HepG2 (cell line): ENCODE measurements around the gene PDK3. TPM values are rescaled to one million over a fixed set of nuclear protein-coding genes. Genes with fewer than 3 reads are reported as not detected.

Experiments used
- ATAC-seq: fragments of 200-7000 bp; cut with Tn5 transposase; 3 replicates; pipeline ENCODE4 v1.9.1; 2020; ENCODE audit warnings: mild to moderate bottlenecking, moderate library complexity
- BruUV-seq: library from RNA; stranded (reverse); fragments of 400-500 nt; replicated peaks from 2 replicates; lab custom pipeline; 2021; lab: Mats Ljungman, UMichigan
- CTCF ChIA-PET: fragments of 300-600 bp; formaldehyde crosslinking; extraction: SDS; loops from one replicate; lab custom pipeline; 2021; ENCODE audit warnings: low total read pairs, inconsistent platforms, low intra/inter-chr PET ratio; lab: Yijun Ruan, JAX
- POLR2A ChIA-PET: fragments of 350-600 bp; sonication (Branson Sonifier 250); formaldehyde crosslinking; loops from one replicate; lab custom pipeline; 2020; ENCODE audit warnings: antibody characterized with exemption, inconsistent platforms; lab: Yijun Ruan, JAX
- DNase-seq: peaks from one replicate; pipeline ENCODE4 v3.0.0-alpha.2; 2015; ENCODE audit warnings: low spot score
- FAIRE-seq: peaks from 3 replicates; lab custom pipeline; 2011; peaks lifted over from hg19 to GRCh38; lab: Jason Lieb, UNC
- H2AFZ ChIP-seq: one replicate; pipeline ENCODE4 v1.6.1; 2011; ENCODE audit warnings: low read length, inconsistent platforms
- H3K27ac ChIP-seq: fragments of 300-600 bp; 3 replicates; pipeline ENCODE4 v1.8.0; 2011; ENCODE audit warnings: mixed run types, mild to moderate bottlenecking, mixed read lengths, low read length, inconsistent platforms; ENCODE audit not compliant: insufficient read depth; ENCODE audit errors: extremely low read length
- H3K27me3 ChIP-seq, 2 experiments: fragments of 200-600 bp in 1 of 2; 2 replicates in 1 of 2; 3 replicates in 1 of 2; pipeline versions ENCODE4 v1.6.0 to v1.8.0; 2011; ENCODE audit warnings: low read length in 2 of 2, mild to moderate bottlenecking in 2 of 2, moderate library complexity in 2 of 2, inconsistent platforms in 1 of 2; ENCODE audit not compliant: insufficient read depth in 2 of 2, control insufficient read depth in 1 of 2
- H3K36me3 ChIP-seq, 2 experiments: fragments of 200-600 bp in 1 of 2; replicated peaks in 1 of 2; 2 replicates in 1 of 2; 3 replicates in 1 of 2; pipeline versions ENCODE4 v1.5.1 to v1.8.0; 2011; ENCODE audit warnings: low read length in 2 of 2, inconsistent platforms in 1 of 2; ENCODE audit not compliant: insufficient read depth in 2 of 2, control insufficient read depth in 1 of 2
- H3K4me1 ChIP-seq: 2 replicates; pipeline ENCODE4 v1.5.1; 2012; ENCODE audit warnings: low read length, inconsistent platforms; ENCODE audit not compliant: insufficient read depth
- H3K4me2 ChIP-seq: 2 replicates; pipeline ENCODE4 v1.6.0; 2011; ENCODE audit warnings: low read depth, low read length, inconsistent platforms
- H3K4me3 ChIP-seq, 3 experiments: fragments of 200-600 bp in 1 of 3; sonication (generic), shearing (Covaris generic) in 1 of 3; replicated peaks in 1 of 3; 2 replicates each; pipeline ENCODE4 v1.5.1; 2011 to 2016; ENCODE audit warnings: low read length in 3 of 3, inconsistent platforms in 2 of 3, low read depth in 2 of 3, mild to moderate bottlenecking in 2 of 3, control low read depth in 1 of 3, mixed read lengths in 1 of 3; ENCODE audit not compliant: insufficient read depth in 1 of 3
- H3K79me2 ChIP-seq: one replicate; pipeline ENCODE4 v1.6.1; 2011; ENCODE audit warnings: low read length, inconsistent platforms; ENCODE audit not compliant: insufficient read depth
- H3K9ac ChIP-seq: 2 replicates; pipeline ENCODE4 v1.6.0; 2011; ENCODE audit warnings: mild to moderate bottlenecking, low read depth, low read length, inconsistent platforms; ENCODE audit not compliant: insufficient read depth
- H3K9me3 ChIP-seq: 2 replicates; pipeline ENCODE4 v1.5.1; 2012; ENCODE audit warnings: mild to moderate bottlenecking, low read length
- H4K20me1 ChIP-seq: 2 replicates; pipeline ENCODE4 v1.6.0; 2011; ENCODE audit warnings: inconsistent platforms, mild to moderate bottlenecking, low read length, moderate library complexity; ENCODE audit not compliant: insufficient read depth
- POGK ChIP-seq: sonication (generic); formaldehyde crosslinking; conservative IDR thresholded peaks from 2 replicates; pipeline ENCODE4 v1.8.0; 2022; ENCODE audit warnings: mild to moderate bottlenecking, moderate library complexity, missing genetic modification reagents
- SOX5 ChIP-seq: IDR thresholded peaks from 2 replicates; pipeline ENCODE4 v1.6.1; 2016; ENCODE audit warnings: borderline replicate concordance
- SP5 ChIP-seq: IDR thresholded peaks from 2 replicates; pipeline ENCODE4 v1.6.1; 2016; ENCODE audit warnings: low read depth, borderline replicate concordance
- TBX3 ChIP-seq: fragments of 450-650 bp; IDR thresholded peaks from 2 replicates; pipeline ENCODE4 v1.6.1; 2017; ENCODE audit warnings: antibody characterized with exemption, mild to moderate bottlenecking, inconsistent platforms, borderline replicate concordance
- TRIM24 ChIP-seq: sonication (generic); formaldehyde crosslinking; IDR thresholded peaks from 2 replicates; pipeline ENCODE4 v1.8.0; 2022; ENCODE audit warnings: mild to moderate bottlenecking, missing genetic modification reagents
- ZC3H4 ChIP-seq: sonication (generic); formaldehyde crosslinking; IDR thresholded peaks from 2 replicates; pipeline ENCODE4 v1.4.0; 2020; ENCODE audit warnings: missing genetic modification reagents, borderline replicate concordance
- ZNF282 ChIP-seq: fragments of 450-650 bp; IDR thresholded peaks from 2 replicates; pipeline ENCODE4 v1.6.1; 2018; ENCODE audit not compliant: partially characterized antibody
- ZNF431 ChIP-seq: sonication (generic); formaldehyde crosslinking; IDR thresholded peaks from 2 replicates; pipeline ENCODE4 v1.9.0; 2022; ENCODE audit warnings: missing genetic modification reagents, low read depth, mild to moderate bottlenecking, borderline replicate concordance
- ZNF639 ChIP-seq: conservative IDR thresholded peaks from 2 replicates; pipeline ENCODE4 v1.6.1; 2018; ENCODE audit warnings: missing genetic modification reagents
- ZNF75D ChIP-seq: sonication (generic); formaldehyde crosslinking; IDR thresholded peaks from 2 replicates; pipeline ENCODE4 v1.8.1; 2023; ENCODE audit warnings: missing genetic modification reagents, mild to moderate bottlenecking, borderline replicate concordance
- ZNF768 ChIP-seq: sonication (generic); formaldehyde crosslinking; IDR thresholded peaks from 2 replicates; pipeline ENCODE4 v1.4.0; 2020; ENCODE audit warnings: missing genetic modification reagents
- ZNF879 ChIP-seq: sonication (generic); formaldehyde crosslinking; IDR thresholded peaks from 2 replicates; pipeline ENCODE4 v1.8.1; 2023; ENCODE audit warnings: missing genetic modification reagents
- WGBS: methylation state at CpG from one replicate; pipeline ENCODE4 v1.1.6; 2017; ENCODE audit warnings: low lambda C conversion rate; 5-methylcytosine and 5-hydroxymethylcytosine counted together
- in situ Hi-C: cut with HindIII; loops from 2 replicates; pipeline ENCODE4 v1.10.0; 2017; ENCODE audit warnings: low pct_unique_long_range_greater_than_20kb; ENCODE audit not compliant: extremely low pct_ligation_motif_present
- intact Hi-C: fragments of 100-400 bp; cut with micrococcal nuclease; formaldehyde crosslinking; loops from one replicate; pipeline ENCODE4 v1.10.0; 2022; ENCODE audit not compliant: unreplicated experiment
- polyA plus RNA-seq, 8 experiments: library from polyadenylated mRNA; depleted of rRNA in 3 of 8; stranded (reverse) in 7 of 8; unstranded in 1 of 8; fragments of >200 nt; fragmentation: Illumina TruSeq in 4 of 8; extraction: Trizol in 4 of 8; gene quantifications; 2 replicates each; pipeline versions ENCODE4 v1.2.1 to v1.2.3, GENCODE V29; 2011 to 2016; ENCODE audit warnings: low read depth in 4 of 8, missing spikeins in 1 of 8, mixed read lengths in 1 of 8; ENCODE audit not compliant: insufficient read depth in 1 of 8
- total RNA-seq, 5 experiments: library from RNA; depleted of rRNA; stranded (reverse); fragments of >200 nt; fragmentation: Illumina TruSeq; extraction: Trizol; gene quantifications; 2 replicates each; pipeline ENCODE4 v1.2.3, GENCODE V29; 2016; ENCODE audit warnings: low read depth in 1 of 5
- TF ChIP-seq, protein P1 (sequence below): sonication (generic); formaldehyde crosslinking; IDR thresholded peaks from 2 replicates; pipeline ENCODE4 v1.4.0; 2020; ENCODE audit warnings: missing genetic modification reagents, mild to moderate bottlenecking, borderline replicate concordance

PDK3 gene
- total and polyA plus RNA-seq, 2 of the 13 experiments (the other 11 are each of a cell fraction or from before 2014, with no cell fraction given), result 9.1 to 10.5 TPM

GRCh38 chrX:24526616-24527015 is 61.5 kb downstream of the PDK3 start:
- intact Hi-C loops, result no loop called here

DNA sequence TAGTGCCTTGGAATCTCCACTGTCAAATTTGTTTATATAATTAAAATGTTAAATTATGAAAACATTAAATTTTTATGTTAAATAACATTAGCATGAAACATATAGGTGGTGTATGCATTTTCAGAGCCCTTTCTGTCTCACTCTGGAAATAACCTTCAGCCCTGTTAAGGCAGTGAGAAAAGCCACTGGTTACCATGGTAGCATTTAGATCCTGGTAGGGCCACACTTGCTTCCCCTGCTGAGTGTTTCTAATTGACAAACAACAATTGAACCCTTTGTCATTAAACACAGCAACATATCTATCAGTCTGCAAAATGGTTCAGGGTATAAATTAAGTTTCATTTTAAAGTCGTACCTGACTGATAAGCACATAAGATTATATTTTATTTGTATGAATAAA is 63.5 kb downstream of the PDK3 start:
- 87% methylated on average over 1 of the region's 1 CpG for WGBS

More at GRCh38 chrX:24526616-24527015, 61.5 kb downstream of the PDK3 start:
- Histone ChIP-seq H3K36me3 (no peaks in the 10 kb centered on the region), H2AFZ (no peak overlapping the region), H3K9ac (no peak overlapping the region), H4K20me1 (no peaks in the 10 kb centered on the region), H3K79me2 (no peaks in the 10 kb centered on the region), H3K4me1 (no peaks in the 10 kb centered on the region), H3K27ac (no peak overlapping the region), H3K4me3 (no peak overlapping the region), H3K4me2 (no peak overlapping the region), H3K9me3 (no peaks in the 10 kb centered on the region), H3K27me3 (no peaks in the 10 kb centered on the region)
- FAIRE-seq (no peak), ATAC-seq (no peak), DNase-seq (no peak)
- POLR2A ChIA-PET, result no interaction called here
- CTCF ChIA-PET, result no interaction called here
- 100% methylated on average over 2 of the region's 2 CpGs for WGBS
- in situ Hi-C loops, result no loop called here
- BruUV-seq, result no TSS peak
- no peak for TF ChIP-seq SP5 (CRISPR knock-in tag)
- no peak for TF ChIP-seq ZNF75D (CRISPR knock-in tag)
- TF ChIP-seq SOX5 (CRISPR knock-in tag), result no peak
- no peak for TF ChIP-seq ZNF768 (CRISPR knock-in tag)
- TF ChIP-seq ZC3H4 (CRISPR knock-in tag), result no peak

More for the DNA sequence above, 63.5 kb downstream of the PDK3 start:
- no peak overlapping the region for H3K27ac ChIP-seq
- no peaks in the 10 kb centered on the region for H3K36me3 ChIP-seq
- ATAC-seq, result no peak
- no peaks in the 10 kb centered on the region for H3K4me1 ChIP-seq
- no peak overlapping the region for H3K4me3 ChIP-seq
- H3K9me3 ChIP-seq, result no peaks in the 10 kb centered on the region
- TF ChIP-seq ZNF879 (no peak), ZNF282 (no peak), ZNF639 (CRISPR knock-in tag) (no peak), TBX3 (no peak), ZNF431 (CRISPR knock-in tag) (no peak), POGK (CRISPR knock-in tag) (no peak), TRIM24 (no peak)
- TF ChIP-seq, protein P1, sequence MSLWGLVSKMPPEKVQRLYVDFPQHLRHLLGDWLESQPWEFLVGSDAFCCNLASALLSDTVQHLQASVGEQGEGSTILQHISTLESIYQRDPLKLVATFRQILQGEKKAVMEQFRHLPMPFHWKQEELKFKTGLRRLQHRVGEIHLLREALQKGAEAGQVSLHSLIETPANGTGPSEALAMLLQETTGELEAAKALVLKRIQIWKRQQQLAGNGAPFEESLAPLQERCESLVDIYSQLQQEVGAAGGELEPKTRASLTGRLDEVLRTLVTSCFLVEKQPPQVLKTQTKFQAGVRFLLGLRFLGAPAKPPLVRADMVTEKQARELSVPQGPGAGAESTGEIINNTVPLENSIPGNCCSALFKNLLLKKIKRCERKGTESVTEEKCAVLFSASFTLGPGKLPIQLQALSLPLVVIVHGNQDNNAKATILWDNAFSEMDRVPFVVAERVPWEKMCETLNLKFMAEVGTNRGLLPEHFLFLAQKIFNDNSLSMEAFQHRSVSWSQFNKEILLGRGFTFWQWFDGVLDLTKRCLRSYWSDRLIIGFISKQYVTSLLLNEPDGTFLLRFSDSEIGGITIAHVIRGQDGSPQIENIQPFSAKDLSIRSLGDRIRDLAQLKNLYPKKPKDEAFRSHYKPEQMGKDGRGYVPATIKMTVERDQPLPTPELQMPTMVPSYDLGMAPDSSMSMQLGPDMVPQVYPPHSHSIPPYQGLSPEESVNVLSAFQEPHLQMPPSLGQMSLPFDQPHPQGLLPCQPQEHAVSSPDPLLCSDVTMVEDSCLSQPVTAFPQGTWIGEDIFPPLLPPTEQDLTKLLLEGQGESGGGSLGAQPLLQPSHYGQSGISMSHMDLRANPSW (CRISPR knock-in tag), result no peak
- H4K20me1 ChIP-seq, result no peaks in the 10 kb centered on the region
- FAIRE-seq, result no peak
- BruUV-seq, result no TSS peak
- CTCF ChIA-PET, result no interaction called here
- no peaks in the 10 kb centered on the region for H3K27me3 ChIP-seq
- H2AFZ ChIP-seq, result no peak overlapping the region
- DNase-seq, result no peak
- no peak overlapping the region for H3K9ac ChIP-seq
- H3K4me2 ChIP-seq, result no peak overlapping the region
- H3K79me2 ChIP-seq, result no peaks in the 10 kb centered on the region
- POLR2A ChIA-PET, result no interaction called here
- intact Hi-C loops, result no loop called here
- in situ Hi-C loops, result no loop called here
